Right lung (tissue), 5 donors: ENCODE measurements around the gene FOXL3. TPM values are rescaled to one million over a fixed set of nuclear protein-coding genes. Genes with fewer than 3 reads are reported as not detected.

Source experiments
- DNase-seq, 2 donors: peaks; one replicate each; pipeline ENCODE4 v3.0.0-alpha.2; 2013
- polyA plus RNA-seq, 5 donors: library from polyadenylated mRNA; unstranded; fragments of 120-200 nt; gene quantifications; one replicate each; pipeline versions ENCODE4 v1.2.1 to v1.2.3, GENCODE V29; 2013; ENCODE audit warnings: inconsistent platforms in 1 of 5, low replicate concordance in 1 of 5; ENCODE audit not compliant: insufficient read length in 5 of 5, insufficient read depth in 1 of 5

Gene FOXL3
- polyA plus RNA-seq, 5 donors: not detected

- DNase-seq: no peak
Observed at GRCh38 chr7:301291-302053, 11.5 kb downstream of the FOXL3 start.

- no peak for DNase-seq
Observed at GRCh38 chr7:302054-302992, 12.4 kb downstream of the FOXL3 start.

- no peak for DNase-seq
Observed at GRCh38 chr7:303425-303824, 13.5 kb downstream of the FOXL3 start.

GRCh38 chr7:303884-304573, 14.1 kb downstream of the FOXL3 start:
- DNase-seq: no peak

GRCh38 chr7:304574-305409, 14.8 kb downstream of the FOXL3 start:
- no peak for DNase-seq

GRCh38 chr7:305410-306151, 15.6 kb downstream of the FOXL3 start:
- no peak for DNase-seq

- no peak for DNase-seq
Observed at GRCh38 chr7:307970-308369, 18.0 kb downstream of the FOXL3 start.

GRCh38 chr7:309586-310228, 19.7 kb downstream of the FOXL3 start:
- no peak for DNase-seq

GRCh38 chr7:311131-311680, 21.2 kb downstream of the FOXL3 start:
- DNase-seq: no peak

- no peak for DNase-seq
Observed at GRCh38 chr7:311796-312195, 21.8 kb downstream of the FOXL3 start.

GRCh38 chr7:312424-312823, 22.5 kb downstream of the FOXL3 start:
- DNase-seq: no peak

GRCh38 chr7:314853-315252, 24.9 kb downstream of the FOXL3 start:
- no peak for DNase-seq

GRCh38 chr7:315516-316265, 25.7 kb downstream of the FOXL3 start:
- DNase-seq: no peak

GRCh38 chr7:317643-318405, 27.9 kb downstream of the FOXL3 start:
- no peak for DNase-seq

GRCh38 chr7:318476-318875, 28.5 kb downstream of the FOXL3 start:
- DNase-seq: no peak

GRCh38 chr7:318878-319661, 29.1 kb downstream of the FOXL3 start:
- no peak for DNase-seq

- no peak for DNase-seq
Observed at GRCh38 chr7:320297-320696, 30.3 kb downstream of the FOXL3 start.
